Adipocyte (in vitro differentiated cells): ENCODE measurements around the gene CFAP74.

ENCODE experiments used
- DNase-seq: peaks from one replicate; pipeline ENCODE4 v3.0.0-alpha.2; 2015; ENCODE audit warnings: low read depth
- H3K27me3 ChIP-seq: replicated peaks from 2 replicates; pipeline ENCODE4 v1.7.0; 2013; ENCODE audit warnings: mild to moderate bottlenecking, low read length, moderate library complexity; ENCODE audit not compliant: control insufficient read depth, insufficient read depth
- H3K36me3 ChIP-seq: 2 replicates; pipeline ENCODE4 v1.7.0; 2013; ENCODE audit warnings: low read length, mild to moderate bottlenecking, moderate library complexity; ENCODE audit not compliant: control insufficient read depth, insufficient read depth, severe bottlenecking
- H3K4me1 ChIP-seq: 2 replicates; pipeline ENCODE4 v1.7.0; 2013; ENCODE audit warnings: mild to moderate bottlenecking, low read length, moderate library complexity; ENCODE audit not compliant: control insufficient read depth, insufficient read depth
- H3K4me3 ChIP-seq: 2 replicates; pipeline ENCODE4 v1.7.0; 2013; ENCODE audit warnings: mild to moderate bottlenecking, low read length, moderate library complexity
- H3K9ac ChIP-seq: 2 replicates; pipeline ENCODE4 v1.7.0; 2013; ENCODE audit warnings: mild to moderate bottlenecking, low read length, moderate library complexity
- H3K9me3 ChIP-seq: 2 replicates; pipeline ENCODE4 v1.7.0; 2013; ENCODE audit warnings: mild to moderate bottlenecking, low read length, moderate library complexity; ENCODE audit not compliant: control insufficient read depth

CFAP74 gene

DNA sequence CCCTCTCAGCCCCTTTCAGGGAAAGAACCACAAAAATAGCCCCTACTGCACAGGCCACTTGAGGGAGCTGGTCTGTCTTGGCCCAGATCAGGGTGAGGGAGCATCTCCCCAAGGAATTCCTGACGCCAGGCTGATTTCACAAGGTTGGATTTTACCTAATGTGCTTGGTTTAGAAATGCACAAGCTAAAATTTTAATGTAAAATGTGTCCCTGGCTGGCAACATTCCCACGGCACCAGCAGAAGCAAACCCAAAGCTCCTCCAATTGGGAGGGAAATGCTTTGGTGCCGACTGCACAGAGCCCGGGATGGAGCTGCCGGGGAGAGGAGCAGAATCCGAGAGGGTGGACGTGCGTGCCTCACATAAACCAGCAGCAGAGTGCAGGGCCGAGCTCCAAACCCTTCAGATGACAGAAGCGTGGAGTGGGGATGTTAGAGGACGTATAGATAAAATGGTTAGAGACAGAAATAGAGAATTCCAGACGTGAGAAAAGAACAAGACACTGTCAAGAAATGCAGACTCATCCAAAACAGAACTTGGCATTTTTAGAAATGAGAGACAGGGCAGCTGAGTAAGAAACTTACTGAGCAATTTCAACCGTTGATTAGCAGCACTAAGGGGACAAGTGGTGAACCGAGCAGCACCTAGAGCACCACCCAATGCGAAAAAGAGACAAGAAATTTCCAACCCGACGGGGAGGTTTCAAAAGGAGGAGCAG is 42.9 kb downstream of the CFAP74 start:
- H3K4me3 ChIP-seq = no peak overlapping the region
- H3K36me3 ChIP-seq = no peaks in the 10 kb centered on the region
- H3K27me3 ChIP-seq = peaks cover 47% of the 10 kb centered on the region
- peaks cover 20% of the 10 kb centered on the region for H3K4me1 ChIP-seq
- H3K9me3 ChIP-seq = peaks cover 6% of the 10 kb centered on the region
- H3K9ac ChIP-seq = no peak overlapping the region
- DNase-seq = no peak

DNA sequence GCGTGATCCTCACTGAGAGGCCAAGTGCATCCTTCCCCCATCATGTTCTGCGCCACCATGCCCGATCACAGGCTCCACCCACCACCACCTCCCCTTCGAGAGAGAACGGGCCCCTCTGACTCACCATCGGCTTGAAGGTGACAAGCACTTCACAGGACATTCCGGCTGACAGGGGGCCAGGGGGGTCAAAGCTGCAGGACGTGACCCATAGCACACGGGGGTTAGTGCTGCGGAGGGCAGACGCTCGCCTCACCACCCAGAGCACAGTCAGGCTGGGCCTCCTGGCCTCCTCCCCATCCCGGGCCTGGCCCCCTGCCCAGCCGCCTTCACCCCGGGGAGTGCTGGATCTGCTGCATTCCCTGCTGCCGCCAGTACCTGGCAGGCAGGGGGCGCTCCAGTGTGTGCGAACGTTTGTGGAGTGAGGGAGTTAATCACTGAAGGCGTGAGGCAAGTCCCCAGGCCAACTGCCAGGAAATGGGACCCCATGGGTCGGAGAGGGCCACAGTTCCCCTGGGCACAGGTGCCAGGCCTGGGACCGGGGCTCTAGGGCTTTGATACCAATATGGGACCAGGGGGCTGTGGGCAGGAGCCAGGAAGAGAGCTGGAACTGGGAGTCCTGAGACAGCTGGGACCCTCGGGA is 43.6 kb downstream of the CFAP74 start:
- Histone ChIP-seq H3K27me3 (peaks cover 42% of the 10 kb centered on the region), H3K4me1 (peaks cover 20% of the 10 kb centered on the region), H3K9ac (no peak overlapping the region), H3K9me3 (peaks cover 6% of the 10 kb centered on the region), H3K4me3 (no peak overlapping the region), H3K36me3 (no peaks in the 10 kb centered on the region)
- peak; percentile 66 for DNase-seq

GRCh38 chr1:1959459-1959839 is 44.1 kb downstream of the CFAP74 start:
- no peak for DNase-seq
- Histone ChIP-seq H3K27me3 (peaks cover 37% of the 10 kb centered on the region), H3K36me3 (no peaks in the 10 kb centered on the region), H3K4me3 (no peak overlapping the region), H3K4me1 (peaks cover 20% of the 10 kb centered on the region), H3K9me3 (peaks cover 6% of the 10 kb centered on the region), H3K9ac (no peak overlapping the region)

- no peak overlapping the region for H3K4me3 ChIP-seq
- H3K36me3 ChIP-seq = no peaks in the 10 kb centered on the region
- peaks cover 20% of the 10 kb centered on the region for H3K4me1 ChIP-seq
- peaks cover 37% of the 10 kb centered on the region for H3K27me3 ChIP-seq
- H3K9me3 ChIP-seq = peaks cover 6% of the 10 kb centered on the region
- no peak overlapping the region for H3K9ac ChIP-seq
- DNase-seq = no peak
Observed at GRCh38 chr1:1958071-1958541, 45.5 kb downstream of the CFAP74 start.

DNA sequence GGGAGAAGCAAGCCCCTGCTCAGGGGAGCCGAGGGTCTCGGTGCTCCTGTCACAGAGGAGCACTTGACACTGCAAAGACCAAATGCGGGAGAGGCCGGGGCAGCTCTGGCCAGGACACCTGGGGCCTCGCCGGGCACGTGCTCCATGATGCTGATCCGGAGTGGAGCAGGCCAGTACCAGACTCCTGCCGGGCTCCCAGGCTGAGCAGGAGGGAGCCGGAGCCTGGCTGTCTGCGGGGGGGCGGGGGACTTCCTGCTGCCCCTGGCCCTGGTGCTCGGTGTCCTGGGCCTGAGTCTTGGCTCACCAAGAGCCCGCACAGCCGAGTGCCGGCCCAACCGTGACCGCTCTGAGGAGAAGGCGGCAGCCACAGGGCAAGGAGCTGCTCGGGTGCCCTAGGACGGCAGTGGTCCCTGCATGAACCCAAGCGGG is 46.0 kb downstream of the CFAP74 start:
- no peak for DNase-seq
- Histone ChIP-seq H3K4me1 (peaks cover 20% of the 10 kb centered on the region), H3K9ac (no peak overlapping the region), H3K36me3 (no peaks in the 10 kb centered on the region), H3K27me3 (peaks cover 35% of the 10 kb centered on the region), H3K9me3 (peaks cover under 1% of the 10 kb centered on the region), H3K4me3 (no peak overlapping the region)

DNA sequence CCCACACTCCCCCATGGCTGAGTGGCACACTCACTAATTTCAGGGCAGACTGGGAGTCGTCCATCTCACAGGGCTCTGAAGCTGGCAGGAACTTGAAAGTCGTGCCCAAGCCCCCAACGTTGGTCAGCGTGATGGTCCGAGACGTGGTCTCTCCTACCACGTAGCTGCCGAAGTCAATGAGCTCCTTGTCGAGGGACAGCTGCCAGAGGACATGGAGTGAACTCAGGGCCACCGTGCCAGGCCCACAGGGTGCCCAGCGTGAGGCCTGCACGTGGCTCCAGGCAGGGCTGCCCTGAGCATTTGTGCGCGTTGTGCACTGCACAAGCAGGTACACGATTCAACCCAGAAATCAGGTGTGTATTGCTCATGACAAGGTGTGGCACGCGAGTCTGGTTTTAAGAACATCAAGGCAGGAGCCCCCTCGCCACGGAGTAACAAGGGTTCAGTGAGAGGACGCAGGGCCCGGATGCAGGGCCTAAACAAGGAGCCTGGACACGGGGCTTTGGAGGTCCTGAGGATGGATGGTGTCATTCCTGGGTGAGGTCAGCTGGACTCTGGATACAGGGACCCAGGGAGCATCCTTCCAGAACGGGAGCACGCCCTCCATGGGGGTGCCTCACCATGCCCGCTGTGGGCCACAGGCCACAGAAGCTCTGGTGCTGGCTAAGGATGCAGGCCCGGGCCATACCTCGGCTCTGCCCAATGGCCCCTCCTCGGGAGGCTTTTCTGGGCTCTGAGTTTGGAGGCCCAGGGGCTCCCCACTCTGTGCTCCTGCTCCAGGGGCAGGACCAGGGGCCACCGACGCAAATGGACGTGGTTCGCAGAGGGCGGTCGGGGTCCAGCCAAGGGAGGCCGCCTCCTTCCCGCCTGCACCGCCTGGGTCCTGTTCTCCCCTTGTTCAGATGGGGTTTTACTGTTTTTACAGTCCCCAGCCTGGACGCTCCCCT is 46.7 kb downstream of the CFAP74 start:
- no peak for DNase-seq
- Histone ChIP-seq H3K4me3 (no peak overlapping the region), H3K9ac (no peak overlapping the region), H3K36me3 (no peaks in the 10 kb centered on the region), H3K4me1 (peaks cover 20% of the 10 kb centered on the region), H3K27me3 (peaks cover 39% of the 10 kb centered on the region), H3K9me3 (no peaks in the 10 kb centered on the region)

DNA sequence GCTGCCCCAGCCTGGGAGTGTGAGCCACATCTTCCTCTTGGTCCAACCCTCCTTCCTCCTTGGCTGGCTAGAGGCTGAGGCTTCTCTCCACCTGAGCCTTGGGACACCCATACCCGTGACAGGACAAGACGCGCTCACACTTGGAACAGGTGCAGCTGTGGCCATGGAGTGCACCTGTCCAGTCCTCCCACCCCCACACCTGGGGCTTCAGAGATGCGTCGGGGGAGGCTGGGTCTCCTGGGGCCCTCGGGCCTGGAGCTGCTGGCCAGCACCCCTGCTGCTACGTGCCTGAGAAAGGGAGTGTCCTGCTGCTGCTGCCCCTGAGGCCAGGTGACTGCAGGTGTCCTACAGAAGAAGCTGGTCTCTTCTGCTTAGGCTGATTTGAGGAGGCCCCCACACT is 47.5 kb downstream of the CFAP74 start:
- Histone ChIP-seq H3K4me1 (peaks cover 17% of the 10 kb centered on the region), H3K9ac (no peak overlapping the region), H3K4me3 (no peak overlapping the region), H3K27me3 (peaks cover 39% of the 10 kb centered on the region), H3K36me3 (no peaks in the 10 kb centered on the region), H3K9me3 (no peaks in the 10 kb centered on the region)
- no peak for DNase-seq

DNA sequence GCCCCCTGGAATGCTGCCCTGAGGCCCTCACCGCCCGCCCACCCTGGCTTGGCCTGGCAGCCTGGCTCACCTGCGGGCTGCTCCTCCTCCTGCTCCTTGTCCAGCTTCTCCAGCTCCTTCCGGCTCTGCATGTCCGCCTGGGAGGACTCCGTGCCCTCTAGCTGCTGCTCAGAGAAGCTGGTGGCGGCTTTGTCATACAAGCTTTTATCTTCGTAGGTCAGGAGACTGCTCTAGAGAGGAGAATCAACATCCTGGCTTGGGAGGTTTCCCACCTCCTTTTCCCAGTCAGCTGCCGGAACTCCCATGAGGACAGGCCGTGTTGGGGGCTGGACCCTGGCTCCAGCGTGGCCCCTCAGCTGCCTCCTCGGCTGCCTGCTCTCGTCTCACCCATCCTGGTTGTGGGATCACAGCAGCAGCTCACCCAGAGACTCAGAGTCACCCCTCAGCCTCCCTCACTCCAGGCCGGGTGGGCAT is 47.9 kb downstream of the CFAP74 start:
- peaks cover 43% of the 10 kb centered on the region for H3K27me3 ChIP-seq
- DNase-seq = no peak

DNA sequence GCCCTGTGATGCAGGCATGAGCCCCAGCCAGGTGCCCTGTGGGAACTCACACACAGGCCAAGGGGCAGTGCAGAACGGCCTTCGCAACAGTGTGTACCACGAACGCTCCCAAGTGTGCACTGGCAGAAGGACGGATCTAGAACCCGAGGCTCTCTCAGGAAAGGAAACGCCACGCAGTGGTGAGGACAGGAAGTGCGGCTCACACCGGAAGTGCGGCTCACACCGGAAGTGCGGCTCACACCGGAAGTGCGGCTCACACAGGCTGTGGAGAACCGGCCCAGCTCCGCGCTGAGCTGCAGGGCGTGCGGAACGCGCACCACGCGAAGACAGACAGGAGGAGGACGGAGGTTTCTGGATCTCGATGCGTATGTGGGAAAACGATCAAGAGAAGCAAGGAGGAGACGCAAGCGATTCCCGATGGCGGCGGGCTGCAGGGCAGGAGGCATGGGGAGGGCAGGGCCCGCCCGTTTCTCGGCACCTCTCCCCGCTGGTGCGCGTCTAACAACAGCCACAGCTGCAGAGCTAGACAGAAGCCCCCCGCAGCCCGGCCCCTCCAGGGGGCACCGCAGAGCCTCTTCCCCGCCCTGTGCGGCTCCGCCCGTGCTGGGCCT is 48.6 kb downstream of the CFAP74 start:
- Histone ChIP-seq H3K36me3 (no peaks in the 10 kb centered on the region), H3K4me1 (peaks cover 5% of the 10 kb centered on the region), H3K9me3 (no peaks in the 10 kb centered on the region), H3K27me3 (peaks cover 46% of the 10 kb centered on the region), H3K9ac (no peak overlapping the region), H3K4me3 (no peak overlapping the region)
- DNase-seq = no peak

More for the DNA sequence above, 47.9 kb downstream of the CFAP74 start:
- Histone ChIP-seq H3K9me3 (no peaks in the 10 kb centered on the region), H3K4me3 (no peak overlapping the region), H3K4me1 (peaks cover 12% of the 10 kb centered on the region), H3K9ac (no peak overlapping the region), H3K36me3 (no peaks in the 10 kb centered on the region)

GRCh38 chr1:1954015-1954414 is 49.6 kb downstream of the CFAP74 start:
- Histone ChIP-seq H3K27me3 (peaks cover 50% of the 10 kb centered on the region), H3K9ac (no peak overlapping the region), H3K4me3 (no peak overlapping the region), H3K9me3 (no peaks in the 10 kb centered on the region), H3K4me1 (no peaks in the 10 kb centered on the region), H3K36me3 (no peaks in the 10 kb centered on the region)
- DNase-seq = no peak
